Stomach (tissue), 9 donors: Measurements from ENCODE around the gene TAF1A. TPM values are rescaled to one million over a fixed set of nuclear protein-coding genes. Genes with fewer than 3 reads are reported as not detected.
A peak's percentile ranks its signal among the peaks of the same experiment; 100 is the strongest.

Source experiments
- DNase-seq, 2 donors: peaks; one replicate each; pipeline versions ENCODE4 v3.0.0 to v3.0.0-alpha.2; 2013 to 2019
- H3K27ac ChIP-seq, 5 donors: fragments of 200-600 bp in 4 of 5; sonication (generic) in 4 of 5; one replicate each; pipeline ENCODE4 v1.5.1; 2013 to 2019; ENCODE audit warnings: mild to moderate bottlenecking in 1 of 5, moderate library complexity in 1 of 5
- H3K27me3 ChIP-seq, 3 donors: fragments of 200-600 bp; sonication (generic); one replicate each; pipeline ENCODE4 v1.5.1; 2017 to 2019; ENCODE audit warnings: mixed run types in 1 of 3
- H3K36me3 ChIP-seq, 4 donors: fragments of 200-600 bp; sonication (generic); 1 replicate in 3 of 4; 2 replicates in 1 of 4; pipeline ENCODE4 v1.5.1; 2016 to 2019
- H3K4me1 ChIP-seq, 4 donors: fragments of 200-600 bp; sonication (generic); one replicate each; pipeline ENCODE4 v1.5.1; 2016 to 2019
- H3K4me3 ChIP-seq, 4 donors: fragments of 200-600 bp; sonication (generic) in 3 of 4; one replicate each; pipeline ENCODE4 v1.5.1; 2016 to 2019; ENCODE audit warnings: mild to moderate bottlenecking in 1 of 4
- H3K9me3 ChIP-seq, 4 donors: fragments of 200-600 bp; sonication (generic); one replicate each; pipeline ENCODE4 v1.5.1; 2016 to 2019
- EP300 ChIP-seq: sonication (generic); formaldehyde crosslinking; IDR thresholded peaks from one replicate; pipeline ENCODE4 v1.6.1; 2017; ENCODE audit warnings: antibody characterized with exemption
- POLR2A ChIP-seq, 4 donors: fragments of 450-650 bp; IDR thresholded peaks; one replicate each; pipeline ENCODE4 v1.6.1; 2016; ENCODE audit warnings: antibody characterized with exemption in 4 of 4, control low read depth in 2 of 4, mild to moderate bottlenecking in 1 of 4, moderate library complexity in 1 of 4
- POLR2AphosphoS5 ChIP-seq, 3 donors: sonication (generic); formaldehyde crosslinking; IDR thresholded peaks; one replicate each; pipeline ENCODE4 v1.6.1; 2016; ENCODE audit warnings: antibody characterized with exemption in 3 of 3
- WGBS, 5 donors: extraction: QIAGEN DNeasy Blood & Tissue Kit in 3 of 5; methylation state at CpG; one replicate each; pipeline versions ENCODE4 v1.1.5 to v1.1.7; 2013 to 2018; 5-methylcytosine and 5-hydroxymethylcytosine counted together
- intact Hi-C: fragments of 100-400 bp; cut with DNase I; formaldehyde crosslinking; loops from one replicate; pipeline ENCODE4 v1.15.1; 2023; ENCODE audit warnings: low total_unique reads
- polyA plus RNA-seq, 3 donors: library from polyadenylated mRNA; stranded (reverse); fragments of 200-250 nt; gene quantifications; one replicate each; pipeline ENCODE4 v1.2.3, GENCODE V29; 2013
- total RNA-seq, 5 donors: library from RNA; depleted of rRNA; stranded (reverse); fragments of >200 nt; gene quantifications; one replicate each; pipeline versions ENCODE4 v1.1.0 to v1.2.3, GENCODE V29; 2014 to 2016
- TF ChIP-seq, protein P1 (sequence below), 7 experiments: fragments of 450-650 bp in 4 of 7; fragments of 200-600 bp in 3 of 7; sonication (generic) in 3 of 7; IDR thresholded peaks; one replicate each; pipeline ENCODE4 v1.5.1; 2016 to 2019; ENCODE audit warnings: antibody characterized with exemption in 7 of 7, control low read depth in 2 of 7, mild to moderate bottlenecking in 1 of 7
- donor health status: healthy with polysubstance abuse.
- donor health status: Bipolar disorder and iron deficiency.
- donor health status: healthy.

TAF1A gene
- total and polyA plus RNA-seq, 8 donors: 1.3 to 35.6 (median 3.6) TPM

DNA sequence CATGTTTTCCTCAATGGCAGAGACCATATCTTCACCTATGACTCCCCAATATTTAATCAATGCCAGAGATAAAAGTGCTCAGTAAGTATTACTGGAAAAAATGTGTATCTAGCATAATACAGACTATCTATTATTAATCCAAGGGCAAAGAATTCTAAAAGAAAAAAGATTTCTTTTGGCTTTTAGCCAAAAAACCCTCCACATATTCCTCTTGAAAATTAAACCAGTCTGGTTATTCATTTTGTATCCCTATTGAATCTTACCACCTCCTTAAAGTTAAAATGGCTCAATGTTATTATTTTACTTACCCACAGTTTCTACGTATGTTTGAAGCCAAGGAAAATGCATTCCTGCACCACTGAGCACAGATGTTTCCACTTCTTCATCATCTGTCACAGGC, 1.6 kb downstream of the TAF1A start:
- Histone ChIP-seq H3K36me3 (peaks cover 0 to 23% (median 17%) of the 10 kb centered on the region in 4 donors), H3K4me3 (peak overlapping the region in 1 of 4 donors; percentile 73), H3K9me3 (no peaks in the 10 kb centered on the region), H3K27ac (no peak overlapping the region), H3K4me1 (peaks cover 6 to 67% (median 44%) of the 10 kb centered on the region in 4 donors), H3K27me3 (no peaks in the 10 kb centered on the region)
- intact Hi-C loops: no loop called here
- WGBS, 5 donors: 36 to 79% (median 54%) methylated on average over 1 of the region's 1 CpG
- no peak for DNase-seq
- TF ChIP-seq EP300: no peak
- no peak for TF ChIP-seq POLR2AphosphoS5 (IDR thresholded peaks at IDR 0.05)
- TF ChIP-seq, protein P1, sequence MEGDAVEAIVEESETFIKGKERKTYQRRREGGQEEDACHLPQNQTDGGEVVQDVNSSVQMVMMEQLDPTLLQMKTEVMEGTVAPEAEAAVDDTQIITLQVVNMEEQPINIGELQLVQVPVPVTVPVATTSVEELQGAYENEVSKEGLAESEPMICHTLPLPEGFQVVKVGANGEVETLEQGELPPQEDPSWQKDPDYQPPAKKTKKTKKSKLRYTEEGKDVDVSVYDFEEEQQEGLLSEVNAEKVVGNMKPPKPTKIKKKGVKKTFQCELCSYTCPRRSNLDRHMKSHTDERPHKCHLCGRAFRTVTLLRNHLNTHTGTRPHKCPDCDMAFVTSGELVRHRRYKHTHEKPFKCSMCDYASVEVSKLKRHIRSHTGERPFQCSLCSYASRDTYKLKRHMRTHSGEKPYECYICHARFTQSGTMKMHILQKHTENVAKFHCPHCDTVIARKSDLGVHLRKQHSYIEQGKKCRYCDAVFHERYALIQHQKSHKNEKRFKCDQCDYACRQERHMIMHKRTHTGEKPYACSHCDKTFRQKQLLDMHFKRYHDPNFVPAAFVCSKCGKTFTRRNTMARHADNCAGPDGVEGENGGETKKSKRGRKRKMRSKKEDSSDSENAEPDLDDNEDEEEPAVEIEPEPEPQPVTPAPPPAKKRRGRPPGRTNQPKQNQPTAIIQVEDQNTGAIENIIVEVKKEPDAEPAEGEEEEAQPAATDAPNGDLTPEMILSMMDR (IDR thresholded peaks at IDR 0.05): no peak
- TF ChIP-seq POLR2A (IDR thresholded peaks at IDR 0.05): no peak

DNA sequence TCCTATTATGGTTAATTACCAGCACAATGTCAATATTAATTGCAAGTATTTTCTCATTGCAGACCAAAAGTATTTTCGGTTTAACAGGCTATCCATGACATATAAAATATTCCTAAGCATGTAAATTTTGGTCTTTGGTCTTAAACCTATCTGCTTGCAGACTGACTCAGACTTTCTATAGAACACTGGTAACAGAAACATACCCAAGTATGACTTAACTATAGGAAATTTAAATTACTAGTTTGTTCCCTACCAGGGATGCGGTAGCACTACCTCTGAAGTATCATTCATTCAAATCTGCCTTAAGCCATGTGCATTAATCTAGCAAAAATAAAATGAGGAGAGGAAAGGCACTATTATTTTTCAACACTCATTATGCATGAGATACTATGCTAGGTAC, 2.9 kb downstream of the TAF1A start:
- Histone ChIP-seq H3K36me3 (peaks cover 0 to 36% (median 30%) of the 10 kb centered on the region in 4 donors), H3K4me1 (peaks cover 6 to 77% (median 44%) of the 10 kb centered on the region in 4 donors), H3K27me3 (no peaks in the 10 kb centered on the region), H3K27ac (peak overlapping the region in 1 of 5 donors; percentile 16), H3K4me3 (no peak overlapping the region), H3K9me3 (no peaks in the 10 kb centered on the region)
- 62 to 85% (median 74%) methylated on average over 2 of the region's 2 CpGs for WGBS, 5 donors
- intact Hi-C loops: no loop called here
- no peak for TF ChIP-seq EP300
- TF ChIP-seq POLR2A (IDR thresholded peaks at IDR 0.05): no peak
- TF ChIP-seq, protein P1 (IDR thresholded peaks at IDR 0.05): no peak
- no peak for TF ChIP-seq POLR2AphosphoS5 (IDR thresholded peaks at IDR 0.05)
- DNase-seq: no peak

DNA sequence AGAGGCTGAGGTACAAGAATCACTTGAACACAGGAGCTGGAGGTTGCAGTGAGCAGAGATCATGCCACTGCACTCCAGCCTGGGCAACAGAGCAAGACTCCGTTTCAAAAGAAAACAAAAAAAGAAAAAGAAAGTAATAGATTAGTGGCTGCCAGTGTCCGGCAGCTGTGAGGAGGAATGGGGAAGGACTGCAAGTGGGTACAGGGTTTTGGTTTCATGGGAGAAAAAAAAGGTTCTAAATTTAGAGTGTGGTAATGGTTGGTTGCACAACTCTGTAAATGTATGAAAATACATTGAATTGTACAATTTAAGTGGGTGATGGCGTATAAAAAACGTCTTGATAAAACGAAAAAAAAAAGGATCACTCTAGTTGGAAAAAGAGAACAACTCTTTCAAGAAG, 6.7 kb downstream of the TAF1A start:
- Histone ChIP-seq H3K27me3 (no peaks in the 10 kb centered on the region), H3K4me1 (peaks cover 0 to 56% (median 24%) of the 10 kb centered on the region in 4 donors), H3K27ac (no peak overlapping the region), H3K4me3 (no peak overlapping the region), H3K36me3 (peaks cover 0 to 40% (median 37%) of the 10 kb centered on the region in 4 donors), H3K9me3 (no peaks in the 10 kb centered on the region)
- DNase-seq: no peak
- WGBS, 5 donors: 77 to 88% (median 85%) methylated on average over 5 of the region's 5 CpGs
- TF ChIP-seq, protein P1 (IDR thresholded peaks at IDR 0.05): no peak
- intact Hi-C loops: no loop called here

DNA sequence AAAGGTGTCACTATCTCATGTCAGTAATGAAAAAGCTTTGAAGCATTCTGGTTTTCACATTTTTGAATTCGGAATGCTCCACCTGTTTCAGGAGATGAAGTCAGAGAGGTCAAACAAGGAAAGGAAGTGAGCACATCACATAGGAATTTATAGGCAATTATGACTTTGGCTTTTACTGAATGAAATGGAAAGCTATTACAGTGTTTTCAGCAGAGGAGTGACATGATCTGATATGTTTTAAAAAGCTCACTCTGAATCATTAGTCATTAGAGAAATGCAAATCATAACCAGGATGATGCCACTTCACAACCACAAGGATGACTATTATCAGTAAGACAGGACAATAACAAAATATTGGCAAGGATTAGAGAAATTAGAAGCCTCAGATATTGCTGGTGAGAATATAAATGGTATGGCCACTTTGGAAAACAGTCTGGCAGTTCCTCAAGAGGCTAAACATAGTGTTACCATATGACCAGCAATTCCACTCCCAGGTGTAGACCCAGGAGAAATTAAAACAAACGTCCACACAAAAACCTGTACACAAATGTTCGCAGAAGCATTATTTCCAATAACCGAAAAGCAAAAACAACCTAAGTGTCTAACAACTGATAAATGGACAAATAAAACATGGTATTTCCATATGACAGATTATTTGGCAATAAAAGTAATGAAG, 7.5 kb downstream of the TAF1A start:
- TF ChIP-seq, protein P1 (IDR thresholded peaks at IDR 0.05): no peak
- TF ChIP-seq POLR2AphosphoS5 (IDR thresholded peaks at IDR 0.05): no peak
- Histone ChIP-seq H3K9me3 (no peaks in the 10 kb centered on the region), H3K36me3 (peaks cover 0 to 39% (median 37%) of the 10 kb centered on the region in 4 donors), H3K27me3 (no peaks in the 10 kb centered on the region), H3K27ac (no peak overlapping the region), H3K4me3 (no peak overlapping the region), H3K4me1 (peaks cover 0 to 48% (median 20%) of the 10 kb centered on the region in 4 donors)
- DNase-seq: no peak
- intact Hi-C loops: no loop called here
- 81 to 92% (median 85%) methylated on average over 4 of the region's 4 CpGs for WGBS, 5 donors
